ENCODE measurements around the gene FIGN.

The FIGN gene

DNA sequence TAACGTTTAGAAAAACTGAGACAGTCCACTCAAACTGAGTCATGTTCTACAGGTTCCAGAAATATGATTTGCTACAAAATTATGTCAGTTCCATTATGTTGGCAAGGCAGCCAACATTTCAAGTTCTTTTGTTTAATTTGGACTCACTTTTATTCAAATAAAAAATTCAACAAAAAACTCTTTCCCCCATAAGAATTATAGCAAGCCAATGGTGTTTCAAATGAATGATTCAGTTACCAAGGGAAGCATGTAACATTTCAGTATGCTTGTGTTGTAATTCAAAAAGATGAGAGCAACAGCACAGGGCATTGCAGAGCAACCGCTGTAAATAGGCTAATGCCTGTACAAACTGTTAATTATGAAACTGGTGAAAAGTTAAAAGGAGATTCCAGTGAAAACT lies 140.8 kb downstream of the FIGN start:
- peak; percentile 12 for DNase-seq (ENCODE audit: low read depth, low spot score)
- TF ChIP-seq CTCF (IDR thresholded peaks at IDR 0.05; ENCODE audit: low read depth, low read length), result no peak
- in situ Hi-C loops (cut with HindIII; ENCODE audit: low sequenced_read_pairs), result no loop called here
- H3K4me3 ChIP-seq (ENCODE audit: low read depth, low read length), result no peak overlapping the region

GRCh38 chr2:163594497-163594896 lies 141.3 kb downstream of the FIGN start:
- no peak for DNase-seq (ENCODE audit: low read depth, low spot score)
- in situ Hi-C loops (cut with HindIII; ENCODE audit: low sequenced_read_pairs), result no loop called here
- TF ChIP-seq CTCF (IDR thresholded peaks at IDR 0.05; ENCODE audit: low read depth, low read length), result no peak
- no peak overlapping the region for H3K4me3 ChIP-seq (ENCODE audit: low read depth, low read length)

DNA sequence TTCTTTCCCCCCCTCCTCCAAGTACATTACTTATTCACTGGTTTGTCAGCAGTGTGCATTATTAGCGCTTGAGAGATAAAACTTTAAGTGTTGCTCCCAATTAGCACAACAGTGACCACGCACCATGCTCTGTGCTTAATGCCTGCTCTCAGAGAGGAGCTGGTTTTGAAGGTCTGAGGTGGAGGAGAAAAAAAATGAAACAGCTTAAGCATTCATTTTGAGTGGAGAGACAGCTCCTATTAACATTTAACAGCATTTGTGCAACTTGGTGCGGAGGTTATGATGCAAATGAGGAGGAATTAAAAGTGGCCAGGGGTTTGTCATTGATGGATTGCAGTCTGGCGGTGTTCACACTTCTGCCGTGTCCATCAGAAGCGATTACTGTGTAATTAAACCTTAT lies 141.8 kb downstream of the FIGN start:
- TF ChIP-seq CTCF (IDR thresholded peaks at IDR 0.05; ENCODE audit: low read depth, low read length), result no peak
- no peak for DNase-seq (ENCODE audit: low read depth, low spot score)
- in situ Hi-C loops (cut with HindIII; ENCODE audit: low sequenced_read_pairs), result no loop called here
- H3K4me3 ChIP-seq (ENCODE audit: low read depth, low read length), result no peak overlapping the region

DNA sequence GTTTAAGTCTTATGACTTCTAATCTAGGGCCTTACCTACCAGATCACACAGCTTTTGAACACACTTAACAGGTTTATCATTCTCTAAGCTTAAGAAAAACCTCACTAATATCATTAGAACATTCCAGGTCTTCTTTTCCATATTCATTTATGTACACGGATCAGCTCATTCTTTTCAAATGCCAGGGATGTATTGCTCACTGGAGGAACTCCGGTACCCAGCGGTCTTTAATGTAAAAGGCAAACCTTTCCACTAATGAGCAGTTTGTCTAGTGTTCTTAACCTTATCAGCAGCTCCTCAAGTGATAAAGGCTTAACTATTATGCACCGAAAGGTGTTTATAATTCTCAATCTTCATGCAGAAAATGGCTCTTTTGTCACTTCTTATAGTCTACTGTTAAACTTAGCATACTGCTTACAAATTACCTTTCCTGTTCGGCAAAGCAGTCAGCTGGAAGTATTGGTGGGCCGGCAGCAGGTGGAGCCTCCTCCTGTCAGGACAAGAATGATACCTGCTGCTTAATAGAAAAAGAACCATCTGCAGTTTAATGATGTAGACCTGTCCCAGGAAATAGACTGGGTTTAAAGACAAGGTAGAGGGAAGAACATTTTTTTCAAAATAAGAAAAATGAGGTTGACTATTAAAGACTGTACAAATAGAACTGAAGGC lies 142.7 kb downstream of the FIGN start:
- in situ Hi-C loops (cut with HindIII; ENCODE audit: low sequenced_read_pairs), result no loop called here
- no peak overlapping the region for H3K4me3 ChIP-seq (ENCODE audit: low read depth, low read length)
- TF ChIP-seq CTCF (IDR thresholded peaks at IDR 0.05; ENCODE audit: low read depth, low read length), result no peak
- no peak for DNase-seq (ENCODE audit: low read depth, low spot score)

DNA sequence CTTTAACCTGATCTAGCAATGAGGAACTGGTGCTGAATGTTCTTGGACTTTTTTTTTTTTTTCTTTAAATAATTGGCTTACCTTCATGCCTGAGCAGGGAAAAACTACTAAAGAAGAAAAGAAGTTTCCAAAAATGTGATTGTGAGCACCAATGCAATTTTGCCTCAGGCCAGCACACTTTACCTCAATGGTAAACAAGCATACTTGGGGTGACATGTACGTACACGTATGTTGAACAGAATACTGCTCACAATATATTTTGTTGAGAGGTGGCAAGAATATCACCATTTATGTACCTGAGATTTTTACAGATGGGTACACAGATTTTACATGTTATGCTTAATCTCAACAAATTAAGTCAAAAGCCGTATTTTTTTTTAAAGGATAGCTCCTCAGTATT lies 144.3 kb downstream of the FIGN start:
- TF ChIP-seq CTCF (IDR thresholded peaks at IDR 0.05; ENCODE audit: low read depth, low read length), result no peak
- DNase-seq (ENCODE audit: low read depth, low spot score), result no peak
- no peak overlapping the region for H3K4me3 ChIP-seq (ENCODE audit: low read depth, low read length)
- in situ Hi-C loops (cut with HindIII; ENCODE audit: low sequenced_read_pairs), result no loop called here

DNA sequence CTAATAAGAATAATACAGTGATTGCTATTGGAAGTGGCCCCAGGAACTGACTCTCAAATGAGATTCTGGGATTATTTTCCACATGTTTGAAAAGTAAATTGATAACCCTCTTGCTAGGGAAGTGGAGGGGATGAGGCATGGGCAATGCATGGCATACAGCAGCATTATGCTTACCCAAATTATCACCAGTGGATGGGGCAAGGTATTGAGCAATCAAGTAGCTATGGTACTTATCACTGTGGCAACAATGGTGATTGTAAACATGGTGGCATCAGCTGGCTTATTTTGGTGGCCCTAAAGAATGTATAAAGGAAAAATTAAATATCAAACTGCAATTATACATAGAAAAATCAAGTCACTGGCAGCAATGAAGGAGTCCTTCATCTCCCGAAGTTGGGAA lies 155.1 kb downstream of the FIGN start:
- in situ Hi-C loops (cut with HindIII; ENCODE audit: low sequenced_read_pairs), result no loop called here
- DNase-seq (ENCODE audit: low read depth, low spot score), result no peak
- no peak overlapping the region for H3K4me3 ChIP-seq (ENCODE audit: low read depth, low read length)
- TF ChIP-seq CTCF (IDR thresholded peaks at IDR 0.05; ENCODE audit: low read depth, low read length), result no peak

GRCh38 chr2:163574309-163574708 lies 161.5 kb downstream of the FIGN start:
- in situ Hi-C loops (cut with HindIII; ENCODE audit: low sequenced_read_pairs), result no loop called here
- no peak for TF ChIP-seq CTCF (IDR thresholded peaks at IDR 0.05; ENCODE audit: low read depth, low read length)
- H3K4me3 ChIP-seq (ENCODE audit: low read depth, low read length), result no peak overlapping the region
- no peak for DNase-seq (ENCODE audit: low read depth, low spot score)
